ENCODE data around the gene CCT3. TPM values are rescaled to one million over a fixed set of nuclear protein-coding genes. Genes with fewer than 3 reads are reported as not detected.
"Not testable (repeated sequence)": the region's sequence is repeated elsewhere in the genome, so short reads cannot be mapped to it uniquely, and the experiment has no call there.

CCT3 gene
- polyA plus RNA-seq, 10 donors = 215 to 259 (median 241) TPM

DNA sequence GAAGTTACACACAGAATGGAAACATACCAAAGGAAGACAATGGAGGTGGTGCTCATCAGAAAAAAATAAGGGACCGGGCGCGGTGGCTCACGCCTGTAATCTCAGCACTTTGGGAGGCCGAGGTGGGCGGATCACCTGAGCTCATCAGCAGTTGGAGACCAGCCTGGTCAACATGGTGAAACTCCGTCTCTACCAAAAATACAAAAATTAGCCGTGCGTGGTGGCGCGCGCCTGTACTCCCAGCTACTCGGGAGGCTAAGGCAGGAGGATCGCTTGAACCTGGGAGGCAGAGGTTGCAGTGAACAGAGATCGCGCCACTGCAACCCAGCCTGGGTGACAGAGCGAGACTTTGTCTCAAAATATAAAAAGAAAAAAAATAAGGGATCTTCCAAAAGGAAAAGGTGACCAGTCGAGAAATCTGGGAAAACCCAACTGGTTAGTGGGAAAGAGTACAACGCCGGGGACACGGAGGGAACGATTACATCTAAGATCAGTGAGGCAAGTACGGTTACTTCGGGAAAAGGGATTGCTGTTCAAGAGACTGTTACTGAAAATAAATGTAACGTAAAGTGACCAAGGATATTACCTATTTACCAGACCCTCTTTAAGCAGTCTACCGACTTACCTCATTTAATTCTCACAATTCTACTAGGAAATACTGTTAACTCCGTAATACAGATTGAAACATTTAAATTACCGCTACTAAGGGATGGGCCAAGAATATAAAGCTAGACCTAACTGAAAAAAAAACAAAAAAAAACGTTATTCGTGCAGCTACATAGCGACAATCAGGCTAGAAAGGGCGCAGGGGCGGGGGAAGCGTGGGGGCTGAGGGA lies 822 bp downstream of the CCT3 start:
- no peak for DNase-seq

DNA sequence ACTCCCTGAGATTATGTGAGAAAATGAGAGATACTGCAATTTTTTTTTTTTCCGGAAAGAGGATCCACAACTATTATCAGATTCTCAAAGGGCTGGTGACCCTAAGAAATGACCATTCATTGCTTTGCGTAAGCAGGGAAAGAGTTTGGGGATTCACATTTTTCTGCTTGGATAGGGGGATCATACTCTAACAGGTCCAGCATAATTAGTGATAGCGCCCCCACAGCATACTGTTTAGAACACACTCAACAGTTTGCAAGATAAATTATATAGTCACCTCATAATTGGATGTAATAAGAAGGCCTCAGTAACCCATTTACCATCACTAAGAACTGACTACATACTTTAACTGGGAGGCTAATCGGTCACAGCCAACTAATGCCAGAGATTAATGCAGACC lies 1.9 kb downstream of the CCT3 start:
- DNase-seq = no peak

DNA sequence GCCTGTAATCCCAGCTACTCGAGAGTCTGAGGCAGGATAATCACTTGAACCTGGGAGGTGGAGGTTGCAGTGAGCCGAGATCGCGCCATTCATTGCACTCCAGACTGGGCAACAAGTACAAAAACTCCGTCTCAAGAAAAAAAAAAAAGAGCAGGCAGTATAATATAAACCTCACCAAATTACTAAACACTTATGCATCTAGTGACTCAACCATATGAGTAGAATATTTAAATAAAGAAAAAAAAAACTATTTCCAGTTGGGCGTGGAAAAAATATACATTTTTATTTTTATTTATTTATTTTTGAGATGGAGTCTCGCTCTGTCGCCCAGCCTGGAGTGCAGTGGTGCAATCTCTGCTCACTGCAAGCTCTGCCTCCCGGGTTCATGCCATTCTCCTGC lies 14.9 kb downstream of the CCT3 start:
- not testable (repeated sequence) for DNase-seq

DNA sequence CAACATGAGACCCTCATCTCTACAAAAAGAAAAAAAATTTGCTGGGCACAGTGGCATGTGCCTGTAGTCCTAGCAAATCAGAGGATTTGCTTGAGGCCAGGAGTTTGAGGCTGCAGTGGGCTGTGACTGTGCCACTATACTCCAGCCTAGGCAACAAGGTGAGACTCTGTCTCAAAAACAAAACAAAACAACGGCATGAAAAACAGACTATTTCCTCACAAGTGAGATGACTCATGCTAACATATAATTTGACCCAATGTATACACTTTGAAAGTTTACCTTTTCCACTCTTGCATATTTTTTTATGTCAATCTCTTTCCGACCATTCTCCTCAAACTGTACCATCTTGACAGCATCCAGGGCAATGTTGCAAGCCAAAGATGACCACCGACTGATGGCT lies 17.5 kb downstream of the CCT3 start:
- no peak for DNase-seq

DNA sequence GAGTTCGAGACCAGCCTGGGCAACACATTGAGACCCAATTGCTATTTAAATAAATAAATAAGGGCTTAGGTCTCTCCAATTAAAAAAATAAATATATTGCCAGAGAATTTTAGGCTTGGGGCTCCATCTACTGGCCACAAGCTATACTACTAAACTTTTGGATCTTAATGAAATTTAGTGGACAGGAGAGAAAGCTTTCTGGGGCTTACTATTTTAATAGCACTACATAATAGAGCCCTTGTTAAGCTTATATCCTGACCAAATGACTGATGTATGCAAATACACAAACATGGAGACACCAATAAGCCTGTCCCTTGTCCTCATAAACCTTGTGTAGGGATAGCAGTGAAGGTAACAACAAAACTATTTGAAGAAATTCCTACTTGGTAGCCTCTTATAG lies 18.4 kb downstream of the CCT3 start:
- DNase-seq = peak in 2 of 3 donors; percentile 9 to 45

DNA sequence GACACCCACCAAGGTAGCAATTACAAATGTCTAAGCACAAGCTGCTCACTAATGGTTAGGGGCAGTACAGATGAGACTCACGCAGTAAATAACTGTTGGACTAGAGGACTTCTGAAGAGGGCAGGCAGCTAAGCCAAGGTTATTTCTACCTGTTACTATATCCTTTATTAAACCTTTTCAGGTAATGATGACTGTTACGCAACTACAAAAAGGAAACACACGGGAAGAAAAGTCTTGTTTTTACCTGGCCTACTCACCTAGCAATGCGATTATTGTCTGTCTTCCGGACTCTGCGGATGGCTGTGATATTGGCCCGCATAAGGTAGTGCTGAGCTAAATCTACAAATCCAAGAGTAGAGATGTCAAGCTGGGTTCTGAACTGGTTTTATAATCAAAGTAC lies 21.2 kb downstream of the CCT3 start:
- no peak for DNase-seq

DNA sequence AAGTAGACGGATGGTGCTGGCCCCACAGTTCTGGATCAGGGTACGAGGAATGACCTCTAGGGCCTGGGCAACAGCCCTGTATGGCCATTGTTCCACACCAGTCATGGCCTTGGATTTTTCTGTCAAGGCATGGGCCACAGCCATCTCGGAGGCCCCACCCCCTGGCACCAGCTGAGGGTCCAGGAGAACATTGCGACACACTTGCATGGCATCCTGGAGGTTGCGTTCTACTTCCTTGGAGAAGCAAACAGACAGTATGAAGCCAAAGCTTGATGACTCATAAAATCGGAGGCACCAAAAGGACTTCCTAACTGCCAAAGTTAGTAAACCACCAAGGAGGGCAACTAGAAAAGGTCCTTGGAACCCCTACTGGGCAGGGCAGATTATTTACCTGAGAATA lies 27.1 kb downstream of the CCT3 start:
- DNase-seq = no peak

DNA sequence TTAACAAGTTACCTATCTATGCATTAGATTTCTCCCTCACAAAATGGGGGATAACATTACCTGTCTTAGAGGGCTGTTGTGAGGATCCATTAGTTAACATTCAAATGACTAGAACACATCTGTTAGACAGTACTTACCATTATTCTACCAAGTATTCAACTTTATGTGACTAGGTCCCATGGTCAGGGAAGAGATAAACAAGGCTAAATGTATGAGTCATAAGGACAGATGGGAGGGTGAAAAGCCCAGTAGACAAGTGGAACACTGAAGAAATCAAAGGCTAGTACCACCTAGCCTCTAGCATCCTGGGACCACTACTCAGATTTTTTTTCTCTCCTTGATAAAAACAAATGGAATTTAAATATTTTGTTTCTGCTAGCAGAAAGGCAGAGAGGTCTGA lies 30.0 kb downstream of the CCT3 start:
- DNase-seq = no peak

DNA sequence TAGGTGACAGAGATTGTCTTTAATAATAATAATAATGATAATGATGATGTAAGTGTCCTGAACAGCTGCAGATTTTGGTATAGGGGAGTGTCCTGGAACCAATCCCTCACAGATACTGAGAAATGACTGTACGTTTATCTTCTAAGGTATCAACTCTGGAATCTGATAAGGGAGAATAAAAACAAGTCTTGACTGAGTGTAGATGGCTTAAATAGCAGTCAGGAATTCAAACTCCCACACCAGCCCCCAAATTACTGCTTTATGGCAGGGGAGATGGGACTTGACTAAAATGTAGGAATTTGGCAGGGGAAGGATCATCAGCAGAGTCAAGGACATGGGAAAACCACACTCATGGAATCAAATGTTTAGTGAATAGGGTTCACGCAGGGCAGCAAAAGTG lies 32.9 kb downstream of the CCT3 start:
- DNase-seq = no peak

DNA sequence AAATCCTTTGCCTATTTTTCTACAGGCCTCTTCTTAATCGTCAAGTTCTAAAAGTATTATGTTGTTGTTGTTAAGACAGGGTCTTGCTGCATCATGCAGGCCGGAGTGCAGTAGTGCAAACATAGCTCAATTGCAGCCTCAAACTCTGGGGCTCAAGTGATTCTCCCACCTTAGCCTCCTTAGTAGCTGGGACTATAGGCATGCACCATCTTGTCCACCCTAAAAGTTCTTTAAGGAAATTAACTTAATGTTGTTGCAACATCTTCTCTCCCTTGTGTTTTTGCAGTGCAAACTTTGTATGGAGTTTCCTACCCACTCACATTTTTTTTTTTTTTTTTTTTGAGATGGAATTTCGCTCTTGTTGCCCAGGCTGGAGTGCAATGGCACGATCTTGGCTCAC lies 34.9 kb downstream of the CCT3 start:
- no peak for DNase-seq

DNA sequence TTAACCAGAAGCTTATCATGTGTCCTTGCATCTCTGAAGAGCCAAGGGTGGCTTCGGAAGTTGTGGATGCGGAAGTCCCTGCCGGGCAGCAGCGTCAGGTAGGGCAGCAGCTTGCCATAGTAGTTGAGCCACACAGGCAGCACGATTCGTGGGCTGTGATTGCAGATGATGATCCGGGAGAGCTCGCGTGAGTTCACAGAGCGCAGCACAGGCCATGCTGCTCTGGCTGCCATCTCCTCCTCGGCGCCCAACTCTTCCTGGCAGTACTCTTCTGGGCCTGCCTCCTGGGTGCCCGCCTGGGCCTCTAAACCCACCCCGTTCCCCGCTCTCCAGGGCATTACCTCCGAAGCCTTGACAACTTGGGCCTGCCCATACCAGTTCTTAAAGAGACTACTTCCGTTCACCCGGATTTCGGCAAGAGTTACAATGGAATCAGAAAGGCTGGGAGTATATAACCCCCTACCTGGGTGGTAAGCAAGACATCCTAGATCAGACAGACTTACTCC lies 39.2 kb downstream of the CCT3 start, which contains the start of gene VHLL:
Gene VHLL (minus strand): TSS at position 456 of the 506 bp plus-strand sequence. CDS start 118 bp downstream, at position 338.
- DNase-seq = no peak

DNA sequence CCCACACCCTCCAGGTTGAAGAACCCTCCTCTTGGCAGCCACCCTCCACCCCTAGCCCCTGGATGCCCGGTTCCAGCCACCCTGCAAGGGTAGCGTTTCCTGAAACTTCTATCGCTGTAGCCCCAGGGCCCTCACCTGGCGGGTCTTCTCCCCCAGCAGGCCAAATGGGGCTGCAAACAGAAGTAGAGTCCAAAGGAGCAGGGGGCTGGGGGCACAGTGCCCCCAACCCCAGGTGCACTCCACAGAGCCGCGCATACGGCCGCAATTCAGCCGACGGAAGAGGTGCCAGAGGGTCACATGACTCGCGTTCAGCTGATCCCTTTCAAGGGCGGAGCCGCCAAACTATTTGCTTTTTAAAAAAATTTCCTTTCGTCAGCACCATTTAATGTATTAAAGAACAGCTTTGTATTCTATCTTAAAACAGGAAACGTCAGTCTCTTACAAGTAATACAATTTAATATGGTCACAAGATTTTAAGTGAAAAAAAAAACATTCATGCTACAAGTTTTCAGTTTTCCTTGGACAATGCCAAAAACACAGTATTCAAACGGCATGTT lies 42.6 kb downstream of the CCT3 start, which contains the start of gene GLMP:
Gene GLMP (minus strand): TSS at position 289 of the 557 bp plus-strand sequence. CDS start 34 bp downstream, at position 255.
- DNase-seq = peak; percentile 69 to 90 (median 82)

DNA sequence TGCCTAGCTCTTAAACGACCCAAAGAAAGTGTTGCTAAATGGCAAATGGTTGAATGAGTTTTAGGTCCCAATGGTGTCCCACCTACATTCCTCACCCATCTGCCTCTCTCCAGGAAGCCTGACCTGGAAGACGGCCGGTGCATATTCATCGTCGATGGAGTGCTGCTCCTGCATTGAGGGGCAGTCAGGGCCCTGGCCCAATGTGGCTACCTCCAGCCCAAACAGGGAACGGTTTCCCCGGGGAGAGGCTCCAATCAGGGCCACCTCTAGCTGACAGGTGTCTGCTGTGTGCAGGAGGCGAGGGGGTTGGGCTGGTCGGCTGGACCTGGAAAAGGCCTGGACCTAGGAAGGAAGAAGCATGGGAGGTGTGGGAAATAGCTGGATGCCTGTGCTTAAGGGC lies 44.2 kb downstream of the CCT3 start:
- DNase-seq = no peak

DNA sequence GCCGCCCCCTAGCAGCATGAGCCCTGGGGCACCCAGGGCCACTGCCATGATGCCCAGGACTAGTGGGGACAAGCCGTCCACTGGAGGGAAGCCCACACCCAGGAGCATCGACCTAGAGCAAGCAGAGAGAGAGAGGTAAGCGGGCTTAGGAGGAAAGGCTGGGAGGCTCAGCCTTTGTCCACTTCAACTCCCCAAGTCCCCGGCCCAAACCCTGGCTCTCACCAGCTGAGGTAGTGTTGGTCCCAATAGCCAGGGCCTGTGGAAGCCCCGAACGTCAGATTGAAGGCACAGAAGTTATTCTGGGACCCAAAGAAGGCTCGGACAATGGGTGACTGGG lies 45.0 kb downstream of the CCT3 start:
- no peak for DNase-seq

DNA sequence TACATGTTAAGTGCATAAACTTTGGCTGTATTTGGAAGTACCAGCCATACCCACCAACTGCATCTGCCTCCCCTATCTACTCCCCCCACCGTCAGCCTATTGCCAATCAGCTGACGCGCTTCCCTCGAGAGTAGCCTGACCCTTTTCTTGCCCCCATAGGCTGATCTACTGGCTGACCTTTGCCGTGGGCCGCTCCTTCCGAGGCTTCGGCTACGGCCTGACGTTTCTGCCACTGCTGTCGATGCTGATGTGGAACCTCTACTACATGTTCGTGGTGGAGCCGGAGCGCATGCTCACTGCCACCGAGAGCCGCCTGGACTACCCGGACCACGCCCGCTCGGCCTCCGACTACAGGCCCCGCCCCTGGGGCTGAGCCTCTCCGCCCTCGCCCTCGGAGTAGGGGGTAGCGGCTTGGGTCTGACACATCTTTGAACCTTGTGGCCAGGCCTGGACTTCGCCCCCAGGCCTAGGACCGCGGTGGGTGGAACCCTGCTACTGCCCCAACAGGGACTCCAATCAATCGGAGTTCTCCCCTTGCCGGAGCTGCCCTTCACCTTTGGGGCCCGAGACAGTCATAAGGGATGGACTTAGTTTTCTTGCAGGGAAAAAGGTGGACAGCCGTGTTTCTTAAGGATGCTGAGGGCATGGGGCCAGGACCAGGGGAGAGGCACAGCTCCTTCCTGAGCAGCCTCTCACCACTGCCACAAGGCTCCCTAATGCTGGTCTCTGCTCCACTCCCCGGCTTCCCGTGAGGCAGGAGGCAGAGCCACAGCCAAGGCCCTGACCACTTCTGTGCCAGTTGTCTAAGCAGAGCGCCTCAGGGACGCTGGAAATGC lies 46.6 kb downstream of the CCT3 start:
- peak; percentile 74 to 94 (median 86) for DNase-seq

DNA sequence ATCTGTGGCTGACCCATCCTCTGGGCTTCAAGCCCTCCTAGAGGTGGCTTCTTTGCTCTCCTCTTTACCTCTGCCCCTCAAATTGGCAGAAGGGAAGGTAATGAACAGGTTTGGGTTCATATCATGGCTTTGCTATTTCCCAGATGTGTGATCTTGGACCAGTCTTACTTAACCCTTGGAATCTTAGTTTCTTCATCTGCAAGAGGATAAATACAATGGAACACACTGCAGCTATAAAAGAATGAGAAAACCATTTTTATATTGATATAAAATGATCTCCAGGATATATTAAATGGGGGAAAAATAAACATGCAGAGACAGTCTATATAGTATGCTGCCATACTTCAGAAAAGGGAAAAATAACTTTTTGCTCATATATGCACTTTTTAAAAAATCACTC lies 48.2 kb downstream of the CCT3 start:
- DNase-seq = no peak

DNA sequence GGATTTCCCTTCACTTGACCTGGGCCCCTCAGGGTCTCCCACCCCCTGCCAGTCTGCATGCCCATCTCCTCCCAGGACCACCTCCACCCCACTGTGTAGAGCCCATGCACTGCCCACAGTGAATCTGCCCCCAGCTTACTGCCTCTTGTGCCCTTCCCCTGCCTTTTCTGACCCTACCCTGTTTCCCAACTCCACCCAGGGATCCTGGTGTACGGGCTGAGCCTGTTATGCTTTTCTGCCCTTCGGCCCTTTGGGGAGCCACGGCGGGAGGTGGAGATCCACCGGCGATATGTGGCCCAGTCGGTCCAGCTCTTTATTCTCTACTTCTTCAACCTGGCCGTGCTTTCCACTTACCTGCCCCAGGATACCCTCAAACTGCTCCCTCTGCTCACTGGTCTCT lies 52.0 kb downstream of the CCT3 start:
- no peak for DNase-seq

DNA sequence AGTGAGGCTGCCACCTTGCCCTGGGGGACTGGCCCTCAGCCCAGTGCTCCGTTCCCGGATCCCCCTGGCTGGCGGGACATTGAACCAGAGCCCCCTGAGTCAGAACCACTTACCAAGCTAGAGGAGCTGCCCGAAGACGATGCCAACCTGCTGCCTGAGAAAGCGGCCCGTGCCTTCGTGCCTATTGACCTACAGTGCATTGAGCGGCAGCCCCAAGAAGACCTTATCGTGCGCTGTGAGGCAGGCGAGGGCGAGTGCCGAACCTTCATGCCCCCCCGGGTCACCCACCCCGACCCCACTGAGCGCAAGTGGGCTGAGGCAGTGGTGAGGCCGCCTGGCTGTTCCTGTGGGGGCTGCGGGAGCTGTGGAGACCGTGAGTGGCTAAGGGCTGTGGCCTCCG lies 52.7 kb downstream of the CCT3 start:
- DNase-seq = no peak

DNA sequence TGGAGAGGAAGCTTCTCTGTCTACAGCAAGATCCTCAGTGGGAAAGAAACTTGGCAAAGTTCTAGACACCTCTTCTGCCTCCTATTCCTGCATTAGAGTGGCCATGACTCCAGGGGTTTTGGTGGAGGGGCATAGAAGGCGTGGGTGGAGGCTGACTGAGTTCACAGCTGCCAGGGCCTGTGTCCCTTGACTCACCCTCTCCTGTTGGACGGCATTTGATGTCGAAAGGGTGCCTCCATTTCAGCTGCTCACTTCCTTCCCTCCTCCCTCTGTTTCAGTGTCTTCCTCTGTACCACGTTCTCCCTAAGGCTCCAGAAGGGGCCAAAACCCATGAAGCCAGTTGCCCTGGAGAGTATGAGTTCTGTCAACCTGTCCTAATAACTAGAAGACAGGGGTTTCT lies 53.3 kb downstream of the CCT3 start:
- no peak for DNase-seq

DNA sequence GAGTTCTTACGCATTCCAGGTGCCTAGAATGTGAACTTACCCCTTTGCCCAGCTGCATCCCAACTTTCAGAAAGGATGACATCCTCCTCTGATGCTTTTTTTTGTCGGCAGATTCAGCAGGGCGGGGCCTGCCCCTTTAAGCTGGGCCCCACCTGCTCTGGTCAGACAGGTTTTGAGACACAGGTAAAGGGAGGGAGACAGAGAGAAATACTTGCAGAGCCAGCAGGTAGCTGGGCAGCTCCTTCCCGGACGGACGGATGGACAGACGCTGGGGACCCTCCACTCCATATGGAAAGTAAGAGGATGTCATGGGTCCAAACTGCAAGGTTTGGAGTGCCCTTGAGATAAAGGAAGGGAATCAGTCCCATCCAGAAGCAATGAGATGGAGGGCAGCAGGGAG lies 54.0 kb downstream of the CCT3 start, which contains the start of gene TMEM79:
Gene TMEM79 (plus strand): TSS at position 214 of the 400 bp plus-strand sequence. CDS start 902 bp downstream, outside the sequence.
- no peak for DNase-seq

DNA sequence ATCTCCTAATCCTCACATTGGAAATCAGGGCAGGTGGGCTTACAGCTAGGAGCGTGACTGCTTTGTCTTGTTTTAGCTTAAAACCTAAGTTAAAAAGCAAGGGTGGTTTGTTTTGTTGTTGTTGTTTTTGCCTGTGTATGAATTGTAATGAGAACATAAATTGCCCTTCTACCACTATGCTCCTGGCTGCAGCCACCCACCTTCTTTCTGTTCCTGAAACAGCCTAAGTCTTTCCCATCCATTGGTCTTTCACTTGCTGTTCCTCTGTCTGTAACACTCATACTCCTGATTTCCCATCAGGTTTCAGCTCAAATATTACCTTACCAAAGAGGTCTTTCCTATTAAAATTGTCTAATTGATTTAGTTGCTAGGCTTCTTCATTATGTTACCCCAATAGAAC lies 54.6 kb downstream of the CCT3 start:
- DNase-seq = no peak

Measured in muscle of back (tissue), 11 donors.